Cardiac fibroblast (primary cell): ENCODE measurements around the gene PTPRG.
A peak's percentile ranks its signal among the peaks of the same experiment; 100 is the strongest.

Experiments used
- DNase-seq, 2 donors: peaks; one replicate each; pipeline versions ENCODE4 v3.0.0 to v3.0.0-alpha.2; 2010; ENCODE audit warnings: low read depth in 2 of 2
- H3K4me3 ChIP-seq, 2 donors: replicated peaks in 1 of 2; 1 replicate in 1 of 2; 2 replicates in 1 of 2; pipeline ENCODE4 v1.5.1; 2011; ENCODE audit warnings: low read depth in 2 of 2, low read length in 2 of 2, mild to moderate bottlenecking in 2 of 2, moderate library complexity in 1 of 2
- TF ChIP-seq, protein P1 (sequence below): IDR thresholded peaks from one replicate; pipeline ENCODE4 v1.5.1; 2011; ENCODE audit warnings: low read depth, mild to moderate bottlenecking, low read length, inconsistent platforms

PTPRG gene

DNA sequence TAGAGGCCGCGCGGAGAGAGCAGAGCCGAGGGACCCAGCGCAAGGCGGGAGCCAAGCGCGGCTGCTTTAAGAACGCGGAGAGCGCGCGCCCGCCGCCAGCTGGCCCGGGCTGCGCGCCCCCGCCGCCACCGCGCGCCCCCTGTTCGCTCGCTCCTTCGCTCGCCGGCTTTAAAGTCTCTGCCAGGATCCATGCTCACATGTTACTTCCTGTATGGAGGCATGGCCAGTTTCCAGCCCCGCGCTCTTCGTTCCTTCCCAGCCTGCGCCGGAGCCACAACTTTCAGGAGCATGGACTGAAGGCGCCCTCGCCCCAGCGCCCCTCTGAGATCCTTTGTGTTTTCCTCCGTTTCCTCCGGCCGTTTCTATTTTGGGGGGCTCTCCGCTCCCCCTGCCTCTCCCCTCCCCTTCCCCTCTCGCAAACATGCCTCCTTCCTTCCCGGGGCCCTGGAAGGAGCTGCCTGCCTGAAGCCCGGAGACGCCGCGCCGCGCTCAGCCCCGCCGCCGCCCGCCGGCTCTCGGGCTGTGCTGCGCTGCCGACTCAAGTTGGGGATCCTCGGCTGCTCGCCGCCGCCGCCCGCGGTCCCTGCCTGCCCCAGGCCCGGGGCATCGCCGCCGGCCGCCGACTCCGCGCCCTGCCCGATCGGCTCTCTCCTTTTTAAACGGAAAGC lies at the start of gene PTPRG:
Gene PTPRG (plus strand): TSS at position 198 of the 668 bp plus-strand sequence. CDS start 717 bp downstream, outside the sequence.
- TF ChIP-seq, protein P1, sequence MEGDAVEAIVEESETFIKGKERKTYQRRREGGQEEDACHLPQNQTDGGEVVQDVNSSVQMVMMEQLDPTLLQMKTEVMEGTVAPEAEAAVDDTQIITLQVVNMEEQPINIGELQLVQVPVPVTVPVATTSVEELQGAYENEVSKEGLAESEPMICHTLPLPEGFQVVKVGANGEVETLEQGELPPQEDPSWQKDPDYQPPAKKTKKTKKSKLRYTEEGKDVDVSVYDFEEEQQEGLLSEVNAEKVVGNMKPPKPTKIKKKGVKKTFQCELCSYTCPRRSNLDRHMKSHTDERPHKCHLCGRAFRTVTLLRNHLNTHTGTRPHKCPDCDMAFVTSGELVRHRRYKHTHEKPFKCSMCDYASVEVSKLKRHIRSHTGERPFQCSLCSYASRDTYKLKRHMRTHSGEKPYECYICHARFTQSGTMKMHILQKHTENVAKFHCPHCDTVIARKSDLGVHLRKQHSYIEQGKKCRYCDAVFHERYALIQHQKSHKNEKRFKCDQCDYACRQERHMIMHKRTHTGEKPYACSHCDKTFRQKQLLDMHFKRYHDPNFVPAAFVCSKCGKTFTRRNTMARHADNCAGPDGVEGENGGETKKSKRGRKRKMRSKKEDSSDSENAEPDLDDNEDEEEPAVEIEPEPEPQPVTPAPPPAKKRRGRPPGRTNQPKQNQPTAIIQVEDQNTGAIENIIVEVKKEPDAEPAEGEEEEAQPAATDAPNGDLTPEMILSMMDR, result no peak
- peak; percentile 94 to 97 for DNase-seq
- peak within 1 kb of the TSS; percentile 87 to 97 for H3K4me3 ChIP-seq

DNA sequence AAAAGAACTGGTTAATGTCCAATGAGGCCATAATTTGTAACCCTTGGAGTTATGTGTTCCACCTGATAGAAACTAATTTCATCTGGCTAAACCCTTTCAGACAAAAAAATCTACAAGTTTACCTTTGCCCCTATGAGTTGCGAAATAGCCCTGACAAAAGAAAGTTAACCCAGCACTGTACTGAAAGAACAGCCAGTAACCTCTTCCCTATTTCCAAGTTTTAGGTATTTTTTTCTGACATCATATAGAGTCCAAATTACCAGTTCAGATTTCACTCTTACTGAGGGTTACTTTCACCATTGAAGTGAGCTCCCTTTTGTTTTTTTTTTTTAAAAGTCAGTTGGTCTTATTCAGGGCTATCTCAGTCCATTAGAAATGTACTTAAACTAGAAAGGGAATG lies 42.8 kb upstream of the PTPRG start:
- DNase-seq, result peak in 1 of 2 donors; percentile 19
- TF ChIP-seq, protein P1, result no peak
- H3K4me3 ChIP-seq, result no peak overlapping the region

DNA sequence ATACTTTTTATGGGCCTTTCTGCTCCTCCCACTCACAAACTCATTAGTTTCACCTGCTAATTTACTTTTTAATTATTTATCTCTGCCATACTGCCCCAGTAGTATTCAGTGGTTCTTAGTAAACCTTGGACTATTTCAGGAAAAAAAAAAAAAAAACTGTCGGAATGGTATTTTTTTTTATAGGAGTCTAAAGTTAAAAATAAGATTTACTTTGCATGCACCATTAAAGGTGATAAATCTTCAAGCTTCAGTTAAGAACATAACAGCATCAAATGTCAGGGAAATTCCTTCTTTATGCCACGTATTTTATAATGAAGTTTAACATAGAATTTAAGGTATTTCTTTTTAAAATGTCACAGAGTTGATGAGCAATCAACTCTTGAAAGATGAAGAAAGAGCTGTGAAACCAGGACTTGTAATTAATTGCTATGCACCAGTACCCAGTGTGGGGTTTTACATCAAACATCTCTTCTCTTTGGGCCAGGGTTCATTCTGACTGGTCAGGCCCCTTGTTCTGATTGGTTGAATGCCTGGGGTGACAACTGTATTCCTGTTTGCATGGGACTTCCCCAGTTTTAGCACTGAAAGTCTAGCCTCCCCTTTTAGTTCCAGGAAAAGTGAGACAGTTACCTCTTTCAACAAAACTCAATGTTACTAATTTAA lies 40.3 kb upstream of the PTPRG start:
- TF ChIP-seq, protein P1, result no peak
- DNase-seq, result no peak
- H3K4me3 ChIP-seq, result no peak overlapping the region

DNA sequence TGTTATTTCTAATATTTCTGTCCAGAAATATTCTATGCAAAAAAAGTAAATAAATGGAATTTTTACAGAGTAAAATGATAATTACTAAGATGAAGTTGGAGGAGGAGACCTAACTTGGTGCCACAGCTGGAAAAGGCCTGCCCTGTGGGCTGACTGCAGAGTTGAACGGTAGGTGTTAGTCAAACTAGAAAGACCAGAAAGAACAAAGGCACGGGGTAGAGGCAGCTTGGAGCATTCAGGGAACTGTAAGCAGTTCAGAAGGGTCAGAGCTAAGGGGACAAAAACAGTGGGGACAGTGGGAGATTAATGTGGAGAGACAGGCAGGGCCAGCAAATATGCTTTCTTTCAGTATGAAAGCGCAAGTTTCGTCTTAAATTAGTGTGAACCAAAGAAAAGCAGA lies 39.3 kb upstream of the PTPRG start:
- DNase-seq, result no peak
- no peak overlapping the region for H3K4me3 ChIP-seq
- TF ChIP-seq, protein P1, result no peak

DNA sequence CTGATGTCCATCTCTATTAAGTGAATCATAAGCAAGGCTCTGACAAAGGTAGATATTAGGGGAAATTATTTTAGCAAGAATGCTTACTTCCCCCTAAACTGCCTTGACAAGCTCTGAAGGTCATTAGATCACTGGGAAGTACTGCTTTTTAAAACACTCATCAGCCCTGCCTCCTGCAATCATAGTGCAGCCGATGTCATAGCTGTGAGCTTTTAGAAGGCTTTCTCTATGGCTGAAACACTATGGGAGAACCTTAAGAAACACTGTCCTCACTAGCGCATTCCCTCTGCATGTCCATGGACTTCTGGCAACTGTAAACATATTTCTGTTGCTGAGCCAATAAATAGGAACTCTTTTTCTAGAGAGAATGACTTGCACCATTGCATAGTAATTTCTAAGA lies 38.7 kb upstream of the PTPRG start:
- no peak overlapping the region for H3K4me3 ChIP-seq
- TF ChIP-seq, protein P1, result no peak
- DNase-seq, result no peak

DNA sequence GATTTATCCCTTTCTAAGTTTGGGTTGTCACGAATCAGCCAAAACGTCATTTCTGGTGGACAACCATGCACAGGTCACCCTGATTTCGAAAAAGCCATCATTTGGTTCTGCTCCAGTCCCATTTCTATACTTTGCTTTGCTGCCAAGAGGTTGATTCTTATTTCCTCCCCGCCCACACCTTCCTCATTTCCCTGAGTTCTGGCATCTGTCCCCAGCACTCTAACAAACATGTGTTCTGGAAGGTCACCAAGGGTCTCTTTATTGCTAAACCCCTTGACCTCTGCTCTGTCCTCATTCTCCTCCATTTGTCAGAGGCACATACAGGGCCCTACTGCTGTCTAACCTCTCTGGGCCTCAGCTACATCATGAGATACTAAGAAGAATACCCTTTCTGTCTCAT lies 36.4 kb upstream of the PTPRG start:
- TF ChIP-seq, protein P1, result no peak
- peak in 1 of 2 donors; percentile 31 for DNase-seq
- H3K4me3 ChIP-seq, result no peak overlapping the region
